Stimulated activated CD8-positive, alpha-beta memory T cell treated with anti-CD3 and anti-CD28 coated beads, Interleukin-12 subunit alpha, Interleukin-12 subunit beta, amount 100 ng/mL, for 4 hours (primary cell): ENCODE results near the gene FNDC3A.

Experiments used
- DNase-seq: peaks from one replicate; pipeline ENCODE4 v3.0.0-alpha.2; 2020; ENCODE audit warnings: low read depth

FNDC3A gene

DNA sequence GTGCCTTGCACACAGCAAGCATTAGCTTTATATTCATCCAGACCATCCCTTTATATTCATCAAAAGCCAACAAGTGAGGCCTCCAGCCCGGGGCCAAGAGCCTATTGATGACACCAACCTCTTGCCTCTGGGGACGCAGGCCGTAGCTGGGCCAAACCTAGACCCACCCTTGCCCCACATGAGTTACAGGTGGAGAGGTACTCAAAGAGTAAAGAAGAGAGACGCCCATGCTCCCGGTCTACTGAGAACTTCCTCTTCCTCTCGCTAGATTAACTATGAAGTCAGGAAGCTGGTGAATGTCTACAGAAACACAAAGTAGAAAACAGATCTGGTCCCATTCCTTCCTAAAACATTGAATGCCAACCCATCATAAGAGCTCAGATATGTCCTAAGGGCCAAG is 240.6 kb downstream of the FNDC3A start:
- DNase-seq = no peak

DNA sequence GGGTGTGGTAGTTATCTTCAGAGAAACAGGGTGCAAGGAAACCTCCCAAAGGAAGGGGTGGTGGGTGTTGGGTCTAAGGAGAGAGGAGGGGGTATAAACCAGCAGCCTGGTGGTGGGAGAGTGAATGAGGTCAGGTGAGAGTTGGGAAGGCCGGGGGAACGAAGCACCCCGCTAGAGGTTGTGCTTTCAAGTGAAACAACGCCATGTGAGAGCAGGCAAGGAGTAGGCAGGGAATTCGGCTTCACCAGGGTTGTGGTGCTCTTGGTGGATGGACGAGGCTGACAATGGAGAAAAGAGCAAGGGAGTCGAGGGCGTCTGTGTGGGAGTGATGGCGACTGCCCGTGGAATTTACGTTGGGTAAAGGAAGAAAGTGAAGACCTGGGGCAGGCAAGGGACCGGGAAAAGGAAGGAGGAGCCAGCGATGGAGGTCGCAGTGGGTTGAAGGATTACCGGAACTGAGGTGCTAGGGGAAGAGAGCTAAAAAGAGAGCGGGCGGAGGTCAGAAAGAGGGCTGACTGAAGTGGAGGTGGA is 242.3 kb downstream of the FNDC3A start:
- no peak for DNase-seq

DNA sequence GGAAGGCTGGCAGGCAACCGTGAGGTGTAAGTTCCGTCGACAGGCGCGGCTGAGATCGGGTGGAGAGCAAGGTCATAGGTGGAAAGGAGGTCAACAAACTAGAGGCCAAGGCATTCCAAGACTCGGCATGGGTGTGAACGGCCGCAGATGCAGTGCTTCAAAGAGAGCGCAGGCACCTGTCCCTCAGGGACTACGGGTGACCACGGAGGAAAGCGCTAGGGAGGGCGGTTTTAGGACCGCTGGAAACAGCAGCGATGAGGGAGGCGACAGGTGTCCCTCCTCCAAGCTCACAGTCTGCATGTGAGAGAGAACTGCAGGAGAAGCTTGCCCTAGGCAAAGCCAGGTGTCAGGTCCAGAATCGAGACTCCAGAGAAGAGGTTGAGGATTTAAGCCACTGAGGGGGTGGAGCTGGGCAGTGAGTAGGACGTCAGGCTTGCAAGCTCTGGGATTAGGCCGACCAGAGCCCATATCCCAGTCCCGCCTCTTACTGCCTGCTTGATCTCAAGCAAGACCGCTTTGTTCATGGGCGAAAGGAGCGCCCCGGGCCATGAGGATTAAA is 242.9 kb downstream of the FNDC3A start:
- DNase-seq = no peak

DNA sequence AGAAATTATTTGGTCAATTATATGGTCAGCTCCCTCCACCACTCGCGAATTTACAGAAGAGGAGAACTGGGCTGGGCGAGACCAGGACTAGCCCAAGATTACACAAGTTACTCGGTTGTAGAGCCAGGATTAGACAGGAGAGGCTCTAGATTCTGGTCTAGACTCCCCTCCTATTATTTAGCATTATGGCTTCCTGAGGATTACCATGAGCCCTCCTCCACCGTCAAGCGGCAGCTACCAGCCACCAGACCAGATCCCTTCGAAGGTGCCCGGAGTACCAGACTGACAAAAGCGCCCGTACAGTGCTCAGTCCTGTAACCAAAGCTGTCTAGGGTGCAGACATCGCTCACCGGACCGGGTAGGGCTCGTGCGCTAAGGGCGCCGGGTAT is 243.9 kb downstream of the FNDC3A start:
- no peak for DNase-seq

DNA sequence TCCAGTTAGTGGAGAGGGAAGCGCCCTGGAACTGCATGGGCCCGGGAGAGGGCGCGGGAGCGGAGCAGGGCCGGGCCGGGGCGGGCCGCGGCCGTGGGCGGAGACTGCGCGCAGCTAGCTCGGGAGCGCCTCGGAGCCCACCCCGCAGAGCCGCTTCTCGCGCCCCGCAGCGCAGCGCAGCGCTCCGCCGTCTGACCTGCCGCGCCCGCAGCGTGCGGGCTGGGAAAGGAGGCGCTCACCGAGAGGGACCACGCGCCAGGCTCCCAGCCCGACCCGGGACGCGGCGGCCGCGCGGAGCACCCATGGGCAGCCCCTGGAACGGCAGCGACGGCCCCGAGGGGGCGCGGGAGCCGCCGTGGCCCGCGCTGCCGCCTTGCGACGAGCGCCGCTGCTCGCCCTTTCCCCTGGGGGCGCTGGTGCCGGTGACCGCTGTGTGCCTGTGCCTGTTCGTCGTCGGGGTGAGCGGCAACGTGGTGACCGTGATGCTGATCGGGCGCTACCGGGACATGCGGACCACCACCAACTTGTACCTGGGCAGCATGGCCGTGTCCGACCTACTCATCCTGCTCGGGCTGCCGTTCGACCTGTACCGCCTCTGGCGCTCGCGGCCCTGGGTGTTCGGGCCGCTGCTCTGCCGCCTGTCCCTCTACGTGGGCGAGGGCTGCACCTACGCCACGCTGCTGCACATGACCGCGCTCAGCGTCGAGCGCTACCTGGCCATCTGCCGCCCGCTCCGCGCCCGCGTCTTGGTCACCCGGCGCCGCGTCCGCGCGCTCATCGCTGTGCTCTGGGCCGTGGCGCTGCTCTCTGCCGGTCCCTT is 244.5 kb downstream of the FNDC3A start, which contains the start of gene MLNR:
Gene MLNR (plus strand): TSS at position 303 of the 820 bp plus-strand sequence. CDS start 0 bp downstream, at position 303.
- no peak for DNase-seq

DNA sequence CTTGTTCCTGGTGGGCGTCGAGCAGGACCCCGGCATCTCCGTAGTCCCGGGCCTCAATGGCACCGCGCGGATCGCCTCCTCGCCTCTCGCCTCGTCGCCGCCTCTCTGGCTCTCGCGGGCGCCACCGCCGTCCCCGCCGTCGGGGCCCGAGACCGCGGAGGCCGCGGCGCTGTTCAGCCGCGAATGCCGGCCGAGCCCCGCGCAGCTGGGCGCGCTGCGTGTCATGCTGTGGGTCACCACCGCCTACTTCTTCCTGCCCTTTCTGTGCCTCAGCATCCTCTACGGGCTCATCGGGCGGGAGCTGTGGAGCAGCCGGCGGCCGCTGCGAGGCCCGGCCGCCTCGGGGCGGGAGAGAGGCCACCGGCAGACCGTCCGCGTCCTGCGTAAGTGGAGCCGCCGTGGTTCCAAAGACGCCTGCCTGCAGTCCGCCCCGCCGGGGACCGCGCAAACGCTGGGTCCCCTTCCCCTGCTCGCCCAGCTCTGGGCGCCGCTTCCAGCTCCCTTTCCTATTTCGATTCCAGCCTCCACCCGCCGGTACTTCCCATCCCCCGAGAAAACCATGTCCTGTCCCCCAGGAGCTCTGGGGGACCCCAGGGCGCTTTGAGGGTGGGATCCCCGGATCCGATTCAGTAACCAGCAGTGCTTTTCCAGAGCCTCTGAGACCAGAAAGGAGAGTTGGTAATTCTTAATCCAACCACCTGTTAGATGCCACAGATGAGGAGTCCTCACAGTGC is 245.3 kb downstream of the FNDC3A start:
- no peak for DNase-seq

DNA sequence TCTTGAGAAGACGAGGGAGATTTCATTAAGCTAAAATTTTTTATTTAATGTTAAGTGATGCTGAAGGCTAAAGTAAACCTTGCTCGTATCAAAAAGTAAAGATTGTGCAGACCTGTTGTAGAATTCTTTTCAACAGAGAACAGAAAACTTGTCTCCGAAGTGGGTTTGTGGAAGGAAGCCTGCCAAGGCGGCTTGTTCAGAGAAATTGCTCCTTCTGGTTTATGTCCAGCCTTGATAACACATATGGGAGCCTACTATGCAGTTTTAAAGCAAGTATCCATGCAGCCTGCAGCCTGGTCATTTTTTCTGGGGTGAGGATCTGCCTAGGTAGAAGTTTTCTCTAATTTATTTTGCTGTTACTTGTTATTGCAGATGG is 245.9 kb downstream of the FNDC3A start:
- DNase-seq = no peak

DNA sequence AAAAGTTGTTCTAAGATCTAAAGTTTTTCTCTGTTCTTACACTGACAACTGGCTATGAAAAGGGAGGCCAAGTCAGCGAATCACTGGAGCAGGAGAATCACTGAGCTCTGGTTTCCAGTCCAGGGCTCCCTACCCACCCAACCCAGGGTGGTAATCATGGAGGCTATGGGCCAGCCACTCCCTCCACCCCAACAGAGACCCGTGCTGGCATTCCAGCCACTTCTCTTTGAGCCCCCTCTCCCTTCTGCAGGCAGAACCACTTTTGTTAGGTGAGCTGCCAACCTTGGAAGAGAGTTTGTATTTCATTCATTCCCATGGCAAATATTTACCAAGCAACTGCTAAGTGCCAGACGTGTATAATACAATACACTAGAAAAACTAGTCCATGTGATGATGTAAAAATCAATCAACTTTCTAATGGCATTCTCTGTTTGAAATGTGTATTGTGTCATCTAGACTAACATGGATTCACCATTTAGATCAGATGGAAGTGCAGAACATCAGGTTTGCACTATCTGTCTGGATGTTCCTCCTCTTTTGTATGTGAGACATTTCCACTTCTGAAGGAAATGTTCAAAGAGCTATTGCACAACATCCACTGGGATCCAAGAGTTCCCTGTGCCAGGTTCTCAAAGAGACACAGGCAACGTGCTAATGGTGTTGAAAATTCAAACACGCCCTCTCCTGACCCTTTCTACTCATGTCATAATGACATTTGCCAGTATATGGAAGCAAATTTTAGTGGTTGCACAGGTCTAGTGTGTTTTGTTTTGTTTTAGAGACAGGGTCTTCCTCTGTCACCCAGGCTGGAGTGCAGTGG is 249.7 kb downstream of the FNDC3A start:
- DNase-seq = no peak

DNA sequence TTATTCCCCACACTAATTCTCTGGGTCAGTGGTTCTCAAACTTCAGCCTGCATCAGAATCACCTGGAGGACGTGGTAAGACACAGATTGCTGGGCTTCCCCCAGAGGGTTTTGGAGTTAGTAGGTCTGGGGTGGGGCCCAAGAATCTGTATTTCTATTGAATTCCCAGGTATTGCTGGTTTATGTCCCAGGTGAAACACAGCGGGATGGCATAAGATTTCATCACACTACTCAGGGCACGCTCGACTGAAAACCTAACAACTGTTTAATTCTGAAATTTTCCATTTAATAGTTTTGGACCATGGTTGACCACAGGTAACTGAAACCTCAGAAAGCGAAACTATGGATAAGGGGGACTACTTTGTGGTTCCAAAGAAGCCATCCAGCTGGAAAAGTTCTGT is 250.9 kb downstream of the FNDC3A start:
- DNase-seq = no peak

DNA sequence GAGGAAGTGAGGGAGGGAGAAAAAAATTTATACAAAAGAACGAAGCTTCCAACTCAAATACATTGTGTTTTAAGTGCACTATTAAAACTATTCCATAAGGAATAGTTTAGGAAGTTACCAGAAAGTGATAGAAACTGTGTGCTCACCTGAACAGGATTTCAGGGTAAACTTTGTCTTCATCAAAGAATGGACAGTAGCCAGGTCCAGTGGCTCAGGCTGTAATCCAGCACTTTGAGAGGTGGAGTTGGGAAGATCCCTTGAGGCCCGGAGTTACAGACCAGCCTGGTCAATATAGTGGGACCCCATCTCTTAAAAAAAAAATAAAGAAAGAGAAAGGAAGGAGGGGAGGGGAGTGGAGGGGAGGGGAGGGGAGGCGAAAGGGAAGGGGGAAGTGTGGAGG is 259.0 kb downstream of the FNDC3A start:
- no peak for DNase-seq

DNA sequence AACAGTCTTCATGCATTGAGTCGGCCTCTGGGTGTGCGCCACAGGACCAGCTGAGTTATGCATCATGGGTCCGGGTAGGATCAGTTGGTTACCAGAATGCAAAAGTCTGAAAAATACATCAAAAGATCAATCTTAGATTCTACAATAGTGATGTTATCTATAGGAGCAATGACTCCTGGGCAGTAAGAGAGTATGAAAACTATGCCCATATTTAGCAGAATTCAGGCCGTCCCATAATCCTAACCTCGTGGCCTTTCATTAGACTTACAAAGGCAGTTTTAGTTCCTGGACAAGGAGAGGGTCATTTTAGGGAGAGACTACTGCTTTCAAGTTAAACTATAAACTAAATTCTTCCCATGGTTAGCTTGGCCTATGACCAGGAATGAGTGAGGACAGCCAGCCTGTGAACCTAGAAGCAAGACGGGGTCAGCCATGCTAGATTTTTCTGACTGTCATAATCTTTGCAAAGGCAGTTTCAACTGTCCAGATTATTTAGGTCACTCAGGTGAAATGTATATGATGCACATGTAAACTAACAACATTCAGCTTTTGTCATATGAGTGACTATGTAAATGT is 260.2 kb downstream of the FNDC3A start:
- no peak for DNase-seq

DNA sequence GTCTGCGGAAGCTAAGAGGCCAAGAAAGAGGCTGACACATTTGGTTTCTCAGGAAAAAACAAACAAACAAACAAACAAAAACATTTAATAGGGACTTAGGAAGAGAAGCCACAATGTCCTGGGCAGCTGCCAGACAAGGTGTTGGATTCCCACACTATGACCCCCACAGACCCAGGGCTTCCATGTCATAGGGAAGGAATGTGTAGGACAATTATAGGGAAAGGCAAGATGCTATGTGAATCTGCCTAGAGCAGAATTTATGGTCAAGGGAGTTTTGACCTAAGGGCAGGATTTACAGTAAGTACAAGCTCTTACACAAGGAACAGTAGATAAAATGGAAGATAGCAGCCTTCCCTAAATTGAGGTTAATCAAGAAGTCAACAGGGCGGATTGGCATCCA is 262.9 kb downstream of the FNDC3A start:
- no peak for DNase-seq

DNA sequence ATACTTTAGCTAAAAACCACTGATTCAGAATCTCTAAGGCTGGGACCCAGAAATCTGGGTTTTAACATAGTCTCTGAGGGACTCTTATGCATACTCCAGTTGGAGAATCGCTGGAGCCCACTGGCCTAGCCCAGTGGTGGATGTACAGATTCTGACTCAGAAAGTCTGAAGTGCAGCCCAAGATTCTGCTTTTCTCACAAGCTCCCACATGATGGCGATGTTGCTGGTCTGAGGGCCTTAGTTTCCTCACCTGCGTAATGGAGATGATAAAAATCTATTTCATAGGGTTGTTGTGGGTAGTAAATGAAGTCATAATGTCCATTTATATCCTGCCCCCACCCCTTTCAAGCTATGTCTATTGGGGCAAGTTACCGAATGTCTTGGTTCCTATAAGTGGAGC is 264.3 kb downstream of the FNDC3A start:
- DNase-seq = no peak

DNA sequence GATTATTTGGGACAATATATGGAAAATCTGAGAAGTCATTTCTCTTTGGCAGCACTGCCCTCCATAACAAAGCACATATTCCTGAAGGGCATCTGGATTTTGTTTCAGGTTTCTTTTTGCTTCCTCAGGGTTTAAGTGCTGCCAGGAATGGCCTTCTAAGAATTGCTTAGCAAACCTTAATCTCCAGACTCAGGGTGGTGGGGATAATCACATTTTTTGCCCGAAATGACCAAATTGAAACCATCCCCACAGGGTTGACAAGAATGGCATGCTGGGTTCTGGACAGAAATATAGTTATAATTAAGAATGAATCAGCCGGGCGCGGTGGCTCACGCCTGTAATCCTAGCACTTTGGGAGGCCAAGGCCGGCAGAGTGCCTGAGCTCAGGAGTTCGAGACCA is 265.6 kb downstream of the FNDC3A start:
- DNase-seq = no peak

DNA sequence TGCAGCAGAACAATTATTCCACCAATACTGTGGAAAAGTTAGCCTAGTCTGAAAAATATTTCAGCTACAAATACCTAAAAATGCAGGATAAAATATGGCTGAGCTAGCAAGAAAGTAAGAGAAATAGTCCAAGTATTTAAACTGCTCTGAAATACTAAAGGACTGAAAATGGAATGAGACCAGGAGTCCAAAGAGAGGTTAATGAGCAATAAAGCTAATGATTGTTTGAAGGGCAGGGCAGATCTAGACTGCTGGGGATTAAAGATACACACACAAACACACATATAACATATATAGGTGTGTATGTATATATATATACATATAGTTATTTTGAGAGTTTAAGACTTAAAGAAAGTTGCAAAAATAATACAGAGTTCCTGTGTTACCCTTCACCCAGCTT is 269.4 kb downstream of the FNDC3A start:
- no peak for DNase-seq

DNA sequence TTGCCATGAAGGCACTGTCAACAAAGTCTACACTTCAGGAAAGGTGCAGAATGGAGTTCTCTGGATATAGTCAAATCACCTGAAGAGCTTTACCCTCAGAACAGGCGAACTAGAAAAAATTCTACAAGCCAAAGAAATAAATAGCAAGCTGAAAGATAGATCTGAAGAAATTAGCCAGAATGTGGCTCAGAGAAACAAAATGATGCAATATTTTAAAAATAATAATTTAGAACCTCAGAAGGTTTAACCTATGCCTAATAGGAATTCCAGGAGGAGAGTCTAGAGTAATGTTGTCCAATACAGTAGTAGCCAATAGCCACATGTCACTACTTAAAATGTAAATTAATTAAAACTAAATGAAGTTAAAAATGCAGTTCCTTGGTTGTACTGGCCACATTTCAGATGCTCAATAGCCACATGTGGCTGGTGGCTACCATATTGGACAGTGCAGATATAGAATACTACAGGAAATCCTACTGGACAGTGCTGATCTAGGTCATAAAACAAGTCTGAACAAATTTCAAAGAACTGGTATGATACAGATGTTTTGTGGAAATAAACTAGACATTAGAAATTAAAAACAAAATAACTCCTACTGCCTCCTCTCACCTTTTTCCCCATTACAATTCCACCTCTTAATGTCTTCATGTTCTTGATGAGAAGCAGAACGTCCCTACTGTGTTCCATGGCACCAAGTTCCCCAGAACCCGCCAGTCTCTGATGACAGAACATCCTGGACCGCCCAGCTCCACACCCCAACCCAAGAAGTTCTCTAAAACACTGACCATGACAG is 271.3 kb downstream of the FNDC3A start:
- no peak for DNase-seq

DNA sequence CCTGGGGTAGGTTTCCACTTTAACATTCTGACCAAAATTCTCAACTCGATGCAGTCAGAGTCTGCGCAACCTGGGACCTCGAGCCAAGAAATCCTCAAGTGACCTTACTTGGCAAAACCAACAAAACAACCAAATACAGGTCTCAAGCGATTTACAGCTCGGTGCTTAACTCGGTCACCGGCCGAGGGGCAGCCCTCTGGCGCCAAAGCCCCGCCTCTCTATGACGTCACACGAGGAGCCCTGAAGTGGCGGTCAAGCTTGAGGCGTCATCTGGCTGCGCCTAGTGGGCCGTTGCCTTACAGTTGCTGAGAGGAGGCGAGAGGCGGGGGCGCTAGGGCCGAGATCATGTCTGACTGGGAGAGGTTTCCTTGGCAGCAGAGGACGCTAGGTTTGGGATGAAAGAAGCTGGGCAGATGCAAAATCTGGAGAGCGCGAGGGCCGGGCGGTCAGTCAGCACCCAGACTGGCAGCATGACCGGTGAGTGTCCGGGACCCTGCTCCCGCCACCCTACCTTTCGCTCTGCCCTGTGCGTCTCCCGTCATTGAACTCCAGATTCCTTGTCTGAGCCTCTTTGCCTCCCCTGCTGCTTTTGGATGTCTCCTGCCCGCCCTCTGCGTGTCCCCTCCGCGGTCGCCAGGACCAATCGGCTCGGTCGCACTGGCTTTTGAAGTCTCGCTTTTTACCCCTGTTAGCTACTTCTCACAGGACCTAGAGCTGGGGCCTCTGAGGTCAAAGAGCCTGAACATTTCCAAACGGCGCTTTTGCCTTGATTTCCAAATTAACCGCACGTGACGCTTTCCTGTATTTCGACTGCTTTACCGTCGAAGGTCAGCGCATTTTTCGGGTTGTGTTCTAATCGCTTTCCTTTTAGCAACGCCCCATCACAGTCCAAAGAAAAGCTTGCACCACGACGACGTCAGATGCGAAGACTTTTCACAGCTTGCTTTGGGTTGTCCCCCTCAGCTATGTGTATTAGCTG is 272.2 kb downstream of the FNDC3A start, which contains the start of gene CDADC1:
Gene CDADC1 (plus strand): TSS at position 283 of the 979 bp plus-strand sequence. CDS start 113 bp downstream, at position 396.
- peak; percentile 78 for DNase-seq

DNA sequence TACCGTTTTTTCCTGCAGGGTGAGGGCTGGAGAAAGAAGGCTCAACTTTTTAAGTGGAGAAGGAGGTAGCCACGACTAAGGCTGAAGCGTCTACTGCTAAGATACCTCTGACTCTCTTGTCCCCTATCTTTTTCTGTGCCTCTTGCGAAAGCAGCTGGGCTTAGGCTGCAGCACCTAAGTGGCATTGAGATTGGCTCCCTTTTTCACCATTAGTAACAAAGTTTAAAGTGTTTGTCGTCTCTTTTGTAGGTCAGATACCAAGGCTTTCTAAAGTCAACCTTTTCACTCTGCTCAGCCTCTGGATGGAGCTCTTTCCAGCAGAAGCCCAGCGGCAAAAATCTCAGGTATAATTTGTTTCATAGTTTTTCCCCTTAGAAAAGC is 272.9 kb downstream of the FNDC3A start:
- DNase-seq = no peak

DNA sequence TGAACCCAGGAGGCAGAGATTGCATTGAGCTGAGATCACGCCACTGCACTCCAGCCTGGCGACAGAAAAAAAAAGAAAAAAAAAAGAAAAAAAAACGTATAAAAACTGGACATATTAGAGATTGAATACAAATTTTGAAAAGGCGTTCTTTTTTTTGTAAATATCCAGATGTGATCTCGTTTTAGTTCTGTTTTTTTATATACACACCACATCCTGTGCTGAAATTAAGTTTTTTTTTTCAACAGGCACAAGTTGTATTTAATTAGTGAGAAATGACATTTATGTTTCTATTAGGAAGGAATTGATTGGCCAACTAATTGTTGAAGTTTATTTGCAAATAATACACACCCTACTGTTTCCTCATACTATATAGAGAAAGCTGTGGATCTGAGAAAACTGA is 275.6 kb downstream of the FNDC3A start:
- DNase-seq = no peak

DNA sequence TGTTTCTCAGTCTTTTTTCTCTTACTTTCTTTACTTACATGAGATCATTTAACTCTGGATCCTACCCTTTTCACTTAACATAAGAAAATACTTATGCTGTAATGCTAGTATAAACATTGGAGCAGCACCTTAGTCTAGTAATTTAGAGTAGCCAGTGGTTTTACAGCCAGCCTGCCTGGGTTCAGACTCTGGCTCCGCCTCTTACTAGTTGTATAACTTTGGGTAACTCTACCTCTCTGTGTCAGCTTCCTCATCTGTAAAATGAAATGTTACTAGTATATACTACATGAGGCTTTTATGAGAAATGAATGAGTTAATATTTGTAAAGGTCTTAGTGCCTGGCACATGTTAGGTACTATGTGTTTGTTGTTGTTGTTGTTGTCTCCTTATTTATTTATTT is 277.6 kb downstream of the FNDC3A start:
- no peak for DNase-seq
